Activated naive CD8-positive, alpha-beta T cell treated with anti-CD3 and anti-CD28 coated beads, Interleukin-2, amount 10 ng/mL, durations not matched to agents 7 days and 5 days (primary cell): ENCODE measurements around the gene ST6GALNAC5. TPM values are rescaled to one million over a fixed set of nuclear protein-coding genes. Genes with fewer than 3 reads are reported as not detected.

Experiments
- ATAC-seq: fragments of 150-1000 bp; cut with Tn5 transposase; one replicate; pipeline ENCODE4 v1.10.0; 2021; ENCODE audit warnings: low read depth, moderate library complexity
- POLR2A ChIA-PET: fragments of 350-600 bp; sonication (Branson Sonifier 250); formaldehyde crosslinking; loops from one replicate; lab custom pipeline; 2021; ENCODE audit warnings: antibody characterized with exemption; lab: Charles Lee
- DNase-seq: peaks from one replicate; pipeline ENCODE4 v3.0.0; 2021
- H3K27ac Mint-ChIP-seq: one replicate; pipeline ENCODE4 v1.8.0; 2022; ENCODE audit warnings: mild to moderate bottlenecking, mixed read lengths
- H3K27me3 Mint-ChIP-seq: one replicate; pipeline ENCODE4 v1.8.0; 2022; ENCODE audit warnings: mild to moderate bottlenecking, moderate library complexity, mixed read lengths
- H3K36me3 Mint-ChIP-seq: one replicate; pipeline ENCODE4 v1.8.0; 2021; ENCODE audit warnings: mild to moderate bottlenecking, mixed read lengths
- H3K4me1 Mint-ChIP-seq: one replicate; pipeline ENCODE4 v1.8.0; 2021; ENCODE audit warnings: mixed read lengths
- H3K4me3 Mint-ChIP-seq: one replicate; pipeline ENCODE4 v1.8.0; 2022; ENCODE audit warnings: mild to moderate bottlenecking, moderate library complexity, mixed read lengths
- H3K9me3 Mint-ChIP-seq: one replicate; pipeline ENCODE4 v1.8.0; 2021; ENCODE audit warnings: mixed read lengths
- total RNA-seq, 2 experiments: library from RNA; stranded (reverse); gene quantifications; one replicate each; pipeline ENCODE4 v1.2.3, GENCODE V29; 2021

ST6GALNAC5 gene
- total RNA-seq, 2 experiments from 2014 or later, result not detected

GRCh38 chr1:77015748-77016341 is 148.6 kb downstream of the ST6GALNAC5 start:
- no peak overlapping the region for H3K27ac Mint-ChIP-seq
- POLR2A ChIA-PET, result no interaction called here
- peaks cover 17% of the 10 kb centered on the region for H3K27me3 Mint-ChIP-seq
- ATAC-seq (no peak), DNase-seq (no peak)
- no peaks in the 10 kb centered on the region for H3K4me1 Mint-ChIP-seq
- no peaks in the 10 kb centered on the region for H3K36me3 Mint-ChIP-seq
- H3K4me3 Mint-ChIP-seq, result no peak overlapping the region
- no peaks in the 10 kb centered on the region for H3K9me3 Mint-ChIP-seq

- ATAC-seq, result no peak
- no peak for DNase-seq
- H3K4me3 Mint-ChIP-seq, result no peak overlapping the region
- H3K4me1 Mint-ChIP-seq, result no peaks in the 10 kb centered on the region
- no peaks in the 10 kb centered on the region for H3K9me3 Mint-ChIP-seq
- H3K36me3 Mint-ChIP-seq, result no peaks in the 10 kb centered on the region
- POLR2A ChIA-PET, result no interaction called here
- peaks cover 17% of the 10 kb centered on the region for H3K27me3 Mint-ChIP-seq
- no peak overlapping the region for H3K27ac Mint-ChIP-seq
Observed at GRCh38 chr1:77016386-77016985, 149.2 kb downstream of the ST6GALNAC5 start.

- H3K36me3 Mint-ChIP-seq, result no peaks in the 10 kb centered on the region
- no peak overlapping the region for H3K4me3 Mint-ChIP-seq
- H3K27ac Mint-ChIP-seq, result no peak overlapping the region
- H3K4me1 Mint-ChIP-seq, result no peaks in the 10 kb centered on the region
- ATAC-seq (no peak), DNase-seq (no peak)
- POLR2A ChIA-PET, result no interaction called here
- H3K9me3 Mint-ChIP-seq, result no peaks in the 10 kb centered on the region
- peaks cover 15% of the 10 kb centered on the region for H3K27me3 Mint-ChIP-seq
Observed at GRCh38 chr1:77018311-77018710, 151.0 kb downstream of the ST6GALNAC5 start.

- no peaks in the 10 kb centered on the region for H3K9me3 Mint-ChIP-seq
- POLR2A ChIA-PET, result no interaction called here
- H3K27ac Mint-ChIP-seq, result no peak overlapping the region
- no peak for DNase-seq
- H3K27me3 Mint-ChIP-seq, result peaks cover 15% of the 10 kb centered on the region
- H3K36me3 Mint-ChIP-seq, result no peaks in the 10 kb centered on the region
- ATAC-seq, result no peak
- H3K4me1 Mint-ChIP-seq, result no peaks in the 10 kb centered on the region
- no peak overlapping the region for H3K4me3 Mint-ChIP-seq
Observed at GRCh38 chr1:77018761-77019160, 151.5 kb downstream of the ST6GALNAC5 start.

GRCh38 chr1:77021732-77022131 is 154.5 kb downstream of the ST6GALNAC5 start:
- DNase-seq (no peak), ATAC-seq (no peak)
- no peak overlapping the region for H3K27ac Mint-ChIP-seq
- no peaks in the 10 kb centered on the region for H3K36me3 Mint-ChIP-seq
- H3K4me3 Mint-ChIP-seq, result no peak overlapping the region
- POLR2A ChIA-PET, result no interaction called here
- H3K4me1 Mint-ChIP-seq, result no peaks in the 10 kb centered on the region
- no peaks in the 10 kb centered on the region for H3K9me3 Mint-ChIP-seq
- peaks cover 15% of the 10 kb centered on the region for H3K27me3 Mint-ChIP-seq

GRCh38 chr1:77024500-77024899 is 157.2 kb downstream of the ST6GALNAC5 start:
- Mint-ChIP-seq H3K9me3 (no peaks in the 10 kb centered on the region), H3K27ac (no peak overlapping the region)

GRCh38 chr1:77025599-77025998 is 158.3 kb downstream of the ST6GALNAC5 start:
- POLR2A ChIA-PET, result no interaction called here
- no peak for ATAC-seq
- H3K4me1 Mint-ChIP-seq, result no peaks in the 10 kb centered on the region
- no peaks in the 10 kb centered on the region for H3K36me3 Mint-ChIP-seq
- DNase-seq, result no peak
- H3K27me3 Mint-ChIP-seq, result peaks cover 17% of the 10 kb centered on the region
- no peak overlapping the region for H3K27ac Mint-ChIP-seq
- H3K9me3 Mint-ChIP-seq, result no peaks in the 10 kb centered on the region
- no peak overlapping the region for H3K4me3 Mint-ChIP-seq

More at GRCh38 chr1:77024500-77024899, 157.2 kb downstream of the ST6GALNAC5 start:
- Mint-ChIP-seq H3K27me3 (peaks cover 14% of the 10 kb centered on the region), H3K36me3 (no peaks in the 10 kb centered on the region), H3K4me1 (no peaks in the 10 kb centered on the region), H3K4me3 (no peak overlapping the region)
- POLR2A ChIA-PET, result no interaction called here
- ATAC-seq (no peak), DNase-seq (no peak)

GRCh38 chr1:77026135-77026534 is 158.9 kb downstream of the ST6GALNAC5 start:
- no peak for ATAC-seq
- DNase-seq, result no peak
- H3K36me3 Mint-ChIP-seq, result no peaks in the 10 kb centered on the region
- POLR2A ChIA-PET, result no interaction called here
- no peaks in the 10 kb centered on the region for H3K4me1 Mint-ChIP-seq
- no peaks in the 10 kb centered on the region for H3K9me3 Mint-ChIP-seq
- H3K27ac Mint-ChIP-seq, result no peak overlapping the region
- no peak overlapping the region for H3K4me3 Mint-ChIP-seq
- peaks cover 17% of the 10 kb centered on the region for H3K27me3 Mint-ChIP-seq

GRCh38 chr1:77026640-77027039 is 159.4 kb downstream of the ST6GALNAC5 start:
- H3K36me3 Mint-ChIP-seq, result no peaks in the 10 kb centered on the region
- ATAC-seq, result no peak
- DNase-seq, result no peak
- peaks cover 17% of the 10 kb centered on the region for H3K27me3 Mint-ChIP-seq
- H3K4me3 Mint-ChIP-seq, result no peak overlapping the region
- no peaks in the 10 kb centered on the region for H3K9me3 Mint-ChIP-seq
- no peak overlapping the region for H3K27ac Mint-ChIP-seq
- no peaks in the 10 kb centered on the region for H3K4me1 Mint-ChIP-seq
- POLR2A ChIA-PET, result no interaction called here

- Mint-ChIP-seq H3K4me1 (no peaks in the 10 kb centered on the region), H3K27me3 (peaks cover 17% of the 10 kb centered on the region), H3K4me3 (no peak overlapping the region), H3K9me3 (no peaks in the 10 kb centered on the region), H3K27ac (no peak overlapping the region), H3K36me3 (no peaks in the 10 kb centered on the region)
- DNase-seq, result no peak
- no peak for ATAC-seq
- POLR2A ChIA-PET, result no interaction called here
Observed at GRCh38 chr1:77027847-77028246, 160.6 kb downstream of the ST6GALNAC5 start.

GRCh38 chr1:77030401-77031105 is 163.3 kb downstream of the ST6GALNAC5 start:
- DNase-seq (no peak), ATAC-seq (no peak)
- H3K4me1 Mint-ChIP-seq, result no peaks in the 10 kb centered on the region
- no peaks in the 10 kb centered on the region for H3K9me3 Mint-ChIP-seq
- no peaks in the 10 kb centered on the region for H3K36me3 Mint-ChIP-seq
- H3K27ac Mint-ChIP-seq, result no peak overlapping the region
- POLR2A ChIA-PET, result no interaction called here
- H3K4me3 Mint-ChIP-seq, result no peak overlapping the region
- H3K27me3 Mint-ChIP-seq, result peaks cover 20% of the 10 kb centered on the region

GRCh38 chr1:77031106-77031662 is 163.9 kb downstream of the ST6GALNAC5 start:
- Mint-ChIP-seq H3K4me3 (no peak overlapping the region), H3K4me1 (no peaks in the 10 kb centered on the region), H3K9me3 (no peaks in the 10 kb centered on the region), H3K27ac (no peak overlapping the region), H3K27me3 (peaks cover 20% of the 10 kb centered on the region), H3K36me3 (no peaks in the 10 kb centered on the region)
- ATAC-seq (no peak), DNase-seq (no peak)
- POLR2A ChIA-PET, result no interaction called here

GRCh38 chr1:77036560-77036959 is 169.3 kb downstream of the ST6GALNAC5 start:
- H3K4me1 Mint-ChIP-seq, result peaks cover 4% of the 10 kb centered on the region
- no peak overlapping the region for H3K27ac Mint-ChIP-seq
- no peak overlapping the region for H3K4me3 Mint-ChIP-seq
- POLR2A ChIA-PET, result no interaction called here
- DNase-seq (no peak), ATAC-seq (no peak)
- peaks cover 6% of the 10 kb centered on the region for H3K27me3 Mint-ChIP-seq
- no peaks in the 10 kb centered on the region for H3K36me3 Mint-ChIP-seq
- peaks cover 4% of the 10 kb centered on the region for H3K9me3 Mint-ChIP-seq

- H3K27ac Mint-ChIP-seq, result no peak overlapping the region
Observed at GRCh38 chr1:77037038-77037437, 169.8 kb downstream of the ST6GALNAC5 start.

More at GRCh38 chr1:77037038-77037437, 169.8 kb downstream of the ST6GALNAC5 start:
- peaks cover 4% of the 10 kb centered on the region for H3K9me3 Mint-ChIP-seq
- H3K4me1 Mint-ChIP-seq, result peaks cover 4% of the 10 kb centered on the region
- no peak for DNase-seq
- H3K4me3 Mint-ChIP-seq, result no peak overlapping the region
- POLR2A ChIA-PET, result no interaction called here
- H3K27me3 Mint-ChIP-seq, result peaks cover 6% of the 10 kb centered on the region
- ATAC-seq, result no peak
- no peaks in the 10 kb centered on the region for H3K36me3 Mint-ChIP-seq
